Nephron progenitor cell (in vitro differentiated cells): Measurements from ENCODE around the gene RAB43.

Source experiments
- DNase-seq: peaks from one replicate; pipeline ENCODE4 v3.0.0; 2021
- H3K27ac Mint-ChIP-seq: 2 replicates; pipeline ENCODE4 v1.8.0; 2021; ENCODE audit warnings: mild to moderate bottlenecking, moderate library complexity, mixed read lengths
- H3K27me3 Mint-ChIP-seq: 2 replicates; pipeline ENCODE4 v1.8.0; 2021; ENCODE audit warnings: mild to moderate bottlenecking, low read depth, mixed read lengths; ENCODE audit not compliant: poor library complexity
- H3K36me3 Mint-ChIP-seq: 2 replicates; pipeline ENCODE4 v1.8.0; 2021; ENCODE audit warnings: low read depth, mixed read lengths
- H3K4me1 Mint-ChIP-seq: 2 replicates; pipeline ENCODE4 v1.8.0; 2021; ENCODE audit warnings: mixed read lengths
- H3K4me3 Mint-ChIP-seq: 2 replicates; pipeline ENCODE4 v1.8.0; 2021; ENCODE audit warnings: mild to moderate bottlenecking, moderate library complexity, mixed read lengths
- H3K9me3 Mint-ChIP-seq: 2 replicates; pipeline ENCODE4 v1.8.0; 2021; ENCODE audit warnings: mild to moderate bottlenecking, moderate library complexity, mixed read lengths
- TF ChIP-seq, protein P1 (sequence below): fragments of 200-600 bp; sonication (generic); IDR thresholded peaks from 2 replicates; pipeline ENCODE4 v1.5.0; 2021; ENCODE audit warnings: antibody characterized with exemption

The RAB43 gene

DNA sequence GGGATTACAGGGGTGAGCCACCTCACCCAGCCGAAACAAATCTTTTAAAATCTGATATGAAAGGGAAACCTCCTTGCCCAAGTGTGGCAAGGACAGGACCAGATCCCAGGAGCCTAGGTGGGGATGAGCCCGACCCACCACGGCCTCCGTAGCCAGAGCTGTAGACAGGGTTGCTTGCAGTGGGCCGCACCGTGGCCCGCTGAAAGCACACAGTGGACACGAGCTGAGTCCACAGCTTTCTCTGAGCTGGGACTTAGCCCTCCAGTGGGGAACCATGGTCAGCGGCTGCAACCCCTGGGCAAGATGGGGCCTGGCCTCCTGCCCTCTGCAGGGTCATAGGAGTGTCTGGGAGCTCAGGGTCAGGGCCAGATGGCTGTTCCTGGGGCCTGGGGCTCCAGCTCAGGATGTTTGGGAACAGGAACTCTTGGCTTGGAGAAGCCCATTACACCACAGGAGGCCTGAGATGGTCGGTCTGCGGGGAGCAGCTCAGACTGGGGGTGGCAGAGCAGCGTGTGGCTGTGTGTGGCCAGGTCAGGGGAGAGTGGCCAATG, 36.4 kb downstream of the RAB43 start:
- H3K27ac Mint-ChIP-seq = no peak overlapping the region
- TF ChIP-seq, protein P1, sequence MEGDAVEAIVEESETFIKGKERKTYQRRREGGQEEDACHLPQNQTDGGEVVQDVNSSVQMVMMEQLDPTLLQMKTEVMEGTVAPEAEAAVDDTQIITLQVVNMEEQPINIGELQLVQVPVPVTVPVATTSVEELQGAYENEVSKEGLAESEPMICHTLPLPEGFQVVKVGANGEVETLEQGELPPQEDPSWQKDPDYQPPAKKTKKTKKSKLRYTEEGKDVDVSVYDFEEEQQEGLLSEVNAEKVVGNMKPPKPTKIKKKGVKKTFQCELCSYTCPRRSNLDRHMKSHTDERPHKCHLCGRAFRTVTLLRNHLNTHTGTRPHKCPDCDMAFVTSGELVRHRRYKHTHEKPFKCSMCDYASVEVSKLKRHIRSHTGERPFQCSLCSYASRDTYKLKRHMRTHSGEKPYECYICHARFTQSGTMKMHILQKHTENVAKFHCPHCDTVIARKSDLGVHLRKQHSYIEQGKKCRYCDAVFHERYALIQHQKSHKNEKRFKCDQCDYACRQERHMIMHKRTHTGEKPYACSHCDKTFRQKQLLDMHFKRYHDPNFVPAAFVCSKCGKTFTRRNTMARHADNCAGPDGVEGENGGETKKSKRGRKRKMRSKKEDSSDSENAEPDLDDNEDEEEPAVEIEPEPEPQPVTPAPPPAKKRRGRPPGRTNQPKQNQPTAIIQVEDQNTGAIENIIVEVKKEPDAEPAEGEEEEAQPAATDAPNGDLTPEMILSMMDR = no peak
- peaks cover 3% of the 10 kb centered on the region for H3K27me3 Mint-ChIP-seq
- H3K4me3 Mint-ChIP-seq = no peak overlapping the region
- no peaks in the 10 kb centered on the region for H3K9me3 Mint-ChIP-seq
- no peaks in the 10 kb centered on the region for H3K4me1 Mint-ChIP-seq
- no peaks in the 10 kb centered on the region for H3K36me3 Mint-ChIP-seq
- no peak for DNase-seq

GRCh38 chr3:129084501-129084900, 37.1 kb downstream of the RAB43 start:
- no peak overlapping the region for H3K27ac Mint-ChIP-seq
- peaks cover 3% of the 10 kb centered on the region for H3K27me3 Mint-ChIP-seq
- no peaks in the 10 kb centered on the region for H3K36me3 Mint-ChIP-seq
- no peak for DNase-seq
- H3K4me3 Mint-ChIP-seq = no peak overlapping the region
- TF ChIP-seq, protein P1 = no peak
- H3K4me1 Mint-ChIP-seq = no peaks in the 10 kb centered on the region
- H3K9me3 Mint-ChIP-seq = no peaks in the 10 kb centered on the region

DNA sequence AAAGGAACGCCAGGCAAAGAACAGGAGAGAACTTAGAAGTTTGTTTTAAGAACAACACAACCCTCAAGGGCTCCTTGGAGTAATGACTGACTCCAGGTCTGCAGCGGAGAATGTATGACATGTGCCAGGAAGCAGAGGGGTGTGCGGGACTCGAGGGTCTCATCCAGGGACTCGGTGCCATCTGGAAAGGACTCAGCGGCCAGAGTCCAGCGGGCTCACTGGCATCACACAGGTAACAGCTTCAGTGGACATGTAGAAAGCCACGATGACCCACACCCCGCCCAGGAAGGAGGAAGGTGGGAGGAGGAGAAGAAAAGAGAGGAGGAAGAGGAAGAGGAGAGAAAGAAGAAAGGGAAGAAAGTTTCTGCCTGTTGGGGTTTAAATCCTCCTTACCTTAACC, 39.6 kb downstream of the RAB43 start:
- TF ChIP-seq, protein P1 = no peak
- H3K4me1 Mint-ChIP-seq = no peaks in the 10 kb centered on the region
- no peaks in the 10 kb centered on the region for H3K9me3 Mint-ChIP-seq

DNA sequence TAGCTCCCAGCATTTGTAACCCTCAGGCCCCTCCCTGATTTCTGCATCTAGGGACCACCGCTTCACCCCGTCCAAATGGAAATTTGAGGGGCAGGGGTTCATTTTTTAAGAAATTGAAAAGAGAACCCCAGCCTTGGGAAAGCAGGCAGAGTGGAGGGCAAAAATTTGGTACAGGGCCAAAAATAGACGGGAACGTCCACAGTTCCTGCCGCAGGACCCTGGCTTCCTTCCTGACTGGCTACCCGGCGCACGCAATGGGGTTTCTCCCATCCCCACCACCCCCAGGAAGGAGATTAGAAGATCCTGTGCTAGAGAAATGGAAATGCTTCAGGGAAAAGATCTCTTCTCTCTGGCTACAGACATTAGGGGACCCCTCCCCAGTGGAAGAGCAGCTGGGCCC, 40.1 kb downstream of the RAB43 start:
- Mint-ChIP-seq H3K36me3 (no peaks in the 10 kb centered on the region), H3K27me3 (peaks cover 3% of the 10 kb centered on the region), H3K27ac (no peak overlapping the region), H3K4me1 (no peaks in the 10 kb centered on the region), H3K4me3 (no peak overlapping the region), H3K9me3 (no peaks in the 10 kb centered on the region)
- TF ChIP-seq, protein P1 = no peak
- no peak for DNase-seq

More for the DNA sequence above, 39.6 kb downstream of the RAB43 start:
- Mint-ChIP-seq H3K27ac (no peak overlapping the region), H3K4me3 (no peak overlapping the region), H3K36me3 (no peaks in the 10 kb centered on the region), H3K27me3 (peaks cover 3% of the 10 kb centered on the region)
- DNase-seq = no peak

- no peak for DNase-seq
- Mint-ChIP-seq H3K4me3 (no peak overlapping the region), H3K9me3 (no peaks in the 10 kb centered on the region), H3K27me3 (peaks cover 7% of the 10 kb centered on the region), H3K36me3 (no peaks in the 10 kb centered on the region), H3K4me1 (no peaks in the 10 kb centered on the region), H3K27ac (no peak overlapping the region)
- TF ChIP-seq, protein P1 = no peak
Measured at GRCh38 chr3:129078510-129078909, 43.1 kb downstream of the RAB43 start.

GRCh38 chr3:129077222-129077621, 44.4 kb downstream of the RAB43 start:
- H3K27ac Mint-ChIP-seq = no peak overlapping the region
- H3K9me3 Mint-ChIP-seq = no peaks in the 10 kb centered on the region
- H3K36me3 Mint-ChIP-seq = no peaks in the 10 kb centered on the region
- TF ChIP-seq, protein P1 = no peak
- DNase-seq = no peak
- H3K4me1 Mint-ChIP-seq = no peaks in the 10 kb centered on the region
- peaks cover 6% of the 10 kb centered on the region for H3K27me3 Mint-ChIP-seq
- no peak overlapping the region for H3K4me3 Mint-ChIP-seq
